Heart left ventricle (tissue), 13 donors: Measurements from ENCODE around the gene TAS2R42.

ENCODE experiments used
- POLR2A ChIP-seq, 2 donors: fragments of 450-650 bp; IDR thresholded peaks; one replicate each; pipeline ENCODE4 v1.6.1; 2017; ENCODE audit warnings: antibody characterized with exemption in 2 of 2, mild to moderate bottlenecking in 2 of 2, moderate library complexity in 2 of 2
- TF ChIP-seq, protein P1 (sequence below), 12 donors: fragments of 200-600 bp; sonication (generic) in 4 of 12; IDR thresholded peaks; one replicate each; pipeline versions ENCODE4 v1.5.0 to v1.8.0; 2018 to 2022; ENCODE audit warnings: antibody characterized with exemption in 12 of 12, mild to moderate bottlenecking in 5 of 12
- donor health status: ischemic (EF 13 %, LVEDD 7.1; RV severe dilation, severe dysfunction).
- donor health status: DM: no; HTN: yes; CAD: no.
- donor health status: DM: no; HTN: no; CAD: no.
- donor health status: ischemic (EF 25% LVEDD 6.9; RV normal size, moderate dysfunction).
- donor health status: ischemic (EF 25% LVEDD 5.7; RV mildly dilated, moderate dysfunction).
- donor health status: ischemic (EF 35%, LVEDD 5.7; RV mildly dilated, moderate dysfunction).
- donor health status: nonischemic (EF 11% LVEDD 7.7; RV severe dilation, severe dysfunction).
- donor health status: DM: yes; HTN: yes; CAD: no.
- donor health status: PGD.
- donor health status: ischemic (EF 29% LVEDD 5.4; RV normal size, mild dysfunction).
- donor health status: nonischemic (EF 23%, LVEDD 6.1; RV moderate dilation, normal function).

DNA sequence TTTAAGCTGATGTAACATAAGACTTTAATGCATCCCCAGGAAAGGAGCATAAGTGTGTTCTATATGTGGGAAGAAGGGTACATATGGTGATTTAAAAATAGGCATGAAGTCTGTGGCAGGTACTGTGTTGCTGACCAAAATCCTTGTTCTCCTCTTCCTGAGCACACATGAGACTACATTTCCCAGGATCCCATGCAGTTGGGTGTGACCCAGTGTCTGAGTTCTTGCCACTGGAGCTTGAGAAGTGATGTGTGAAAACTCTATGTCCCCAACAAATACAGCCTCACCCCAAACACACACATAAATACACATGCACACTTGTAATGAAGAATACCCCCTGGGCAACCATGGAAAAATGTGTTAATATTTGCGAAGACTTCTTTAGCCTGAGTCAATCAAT, 24.2 kb downstream of the TAS2R42 start:
- TF ChIP-seq, protein P1, sequence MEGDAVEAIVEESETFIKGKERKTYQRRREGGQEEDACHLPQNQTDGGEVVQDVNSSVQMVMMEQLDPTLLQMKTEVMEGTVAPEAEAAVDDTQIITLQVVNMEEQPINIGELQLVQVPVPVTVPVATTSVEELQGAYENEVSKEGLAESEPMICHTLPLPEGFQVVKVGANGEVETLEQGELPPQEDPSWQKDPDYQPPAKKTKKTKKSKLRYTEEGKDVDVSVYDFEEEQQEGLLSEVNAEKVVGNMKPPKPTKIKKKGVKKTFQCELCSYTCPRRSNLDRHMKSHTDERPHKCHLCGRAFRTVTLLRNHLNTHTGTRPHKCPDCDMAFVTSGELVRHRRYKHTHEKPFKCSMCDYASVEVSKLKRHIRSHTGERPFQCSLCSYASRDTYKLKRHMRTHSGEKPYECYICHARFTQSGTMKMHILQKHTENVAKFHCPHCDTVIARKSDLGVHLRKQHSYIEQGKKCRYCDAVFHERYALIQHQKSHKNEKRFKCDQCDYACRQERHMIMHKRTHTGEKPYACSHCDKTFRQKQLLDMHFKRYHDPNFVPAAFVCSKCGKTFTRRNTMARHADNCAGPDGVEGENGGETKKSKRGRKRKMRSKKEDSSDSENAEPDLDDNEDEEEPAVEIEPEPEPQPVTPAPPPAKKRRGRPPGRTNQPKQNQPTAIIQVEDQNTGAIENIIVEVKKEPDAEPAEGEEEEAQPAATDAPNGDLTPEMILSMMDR (IDR thresholded peaks at IDR 0.05) = no peak
- no peak for TF ChIP-seq POLR2A (IDR thresholded peaks at IDR 0.05)
